Spinal cord (tissue), 10 donors: ENCODE measurements around the gene SSR3. TPM values are rescaled to one million over a fixed set of nuclear protein-coding genes. Genes with fewer than 3 reads are reported as not detected.
A peak's percentile ranks its signal among the peaks of the same experiment; 100 is the strongest.

Experiments
- DNase-seq, 6 donors: peaks; one replicate each; pipeline versions ENCODE4 v3.0.0 to v3.0.0-alpha.2; 2013 to 2015; ENCODE audit warnings: low spot score in 6 of 6, low read depth in 4 of 6
- H3K27ac ChIP-seq: one replicate; pipeline ENCODE4 v1.5.1; 2013; ENCODE audit warnings: low read depth, low read length, control low read depth
- H3K27me3 ChIP-seq: one replicate; pipeline ENCODE4 v1.6.1; 2013; ENCODE audit warnings: low read length; ENCODE audit not compliant: control insufficient read depth, insufficient read depth
- H3K36me3 ChIP-seq: one replicate; pipeline ENCODE4 v1.6.1; 2013; ENCODE audit warnings: low read length; ENCODE audit not compliant: control insufficient read depth, insufficient read depth
- H3K4me1 ChIP-seq: one replicate; pipeline ENCODE4 v1.6.1; 2013; ENCODE audit warnings: low read length; ENCODE audit not compliant: control insufficient read depth, insufficient read depth
- H3K4me3 ChIP-seq: one replicate; pipeline ENCODE4 v1.5.1; 2013; ENCODE audit warnings: low read depth, low read length, control low read depth
- H3K9me3 ChIP-seq: one replicate; pipeline ENCODE4 v1.6.1; 2013; ENCODE audit warnings: low read length; ENCODE audit not compliant: control insufficient read depth, insufficient read depth
- WGBS: methylation state at CpG from one replicate; pipeline ENCODE4 v1.1.5; 2013; ENCODE audit warnings: missing lambda C conversion rate; ENCODE audit not compliant: insufficient coverage; 5-methylcytosine and 5-hydroxymethylcytosine counted together
- polyA plus RNA-seq, 2 donors: library from polyadenylated mRNA; unstranded; fragments of 120-200 nt; gene quantifications; one replicate each; pipeline ENCODE4 v1.2.1, GENCODE V29; 2013; ENCODE audit not compliant: insufficient read length in 2 of 2
- total RNA-seq, 2 donors: library from RNA; depleted of rRNA in 1 of 2; stranded (reverse); fragments of 120-200 nt in 1 of 2; fragments of >200 nt in 1 of 2; gene quantifications; one replicate each; pipeline versions ENCODE4 v1.2.3 to v1.2.4, GENCODE V29; 2013 to 2014
- donor health status: healthy.

SSR3 gene
- total and polyA plus RNA-seq, 4 donors, result 77.8 to 129 (median 97.0) TPM

DNA sequence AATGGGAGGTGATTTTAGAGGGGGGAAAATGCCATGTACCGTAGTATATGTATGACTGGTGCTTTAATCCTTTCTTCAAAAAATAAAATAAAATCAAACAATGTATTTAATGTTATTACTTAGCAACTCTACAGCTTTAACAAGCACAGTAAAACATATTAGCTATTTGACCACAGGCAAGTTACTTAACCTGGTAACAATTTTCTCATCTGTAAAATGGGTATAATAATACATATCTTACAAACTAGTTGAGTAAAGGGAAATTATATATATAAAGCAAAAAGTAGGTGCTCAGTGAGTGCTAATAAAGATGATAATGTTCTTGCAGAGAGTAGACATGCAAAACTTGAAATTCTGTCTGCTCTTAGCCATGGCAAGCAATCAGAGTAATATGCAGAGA is 27.9 kb downstream of the SSR3 start:
- H3K4me1 ChIP-seq, result no peaks in the 10 kb centered on the region
- H3K27ac ChIP-seq, result no peak overlapping the region
- no peaks in the 10 kb centered on the region for H3K27me3 ChIP-seq
- no peak for DNase-seq
- no CpG with 5 or more reads among the region's 1 CpG for WGBS
- no peaks in the 10 kb centered on the region for H3K36me3 ChIP-seq
- no peaks in the 10 kb centered on the region for H3K9me3 ChIP-seq
- no peak overlapping the region for H3K4me3 ChIP-seq

DNA sequence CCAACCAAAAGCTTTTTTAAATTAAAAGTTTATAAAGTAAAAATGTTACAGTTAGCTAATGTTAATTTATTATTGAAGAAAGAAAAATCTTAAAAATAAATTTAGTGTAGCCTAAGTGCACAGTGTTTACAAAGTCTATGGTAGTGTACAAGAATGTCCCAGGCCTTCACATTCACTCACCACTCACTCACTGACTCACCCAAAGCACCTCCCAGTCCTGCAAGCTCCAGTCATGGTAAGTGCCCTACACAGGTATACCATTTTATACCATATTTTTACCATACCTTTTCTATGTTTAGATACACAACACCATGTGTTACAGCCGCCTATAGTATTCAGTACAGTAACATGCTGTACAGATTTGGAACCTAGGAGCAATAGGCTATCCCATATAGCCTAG is 29.1 kb downstream of the SSR3 start:
- WGBS, result no CpG with 5 or more reads among the region's 1 CpG
- no peak overlapping the region for H3K4me3 ChIP-seq
- H3K36me3 ChIP-seq, result no peaks in the 10 kb centered on the region
- no peaks in the 10 kb centered on the region for H3K27me3 ChIP-seq
- DNase-seq, result no peak
- H3K27ac ChIP-seq, result no peak overlapping the region
- no peaks in the 10 kb centered on the region for H3K4me1 ChIP-seq
- H3K9me3 ChIP-seq, result no peaks in the 10 kb centered on the region

DNA sequence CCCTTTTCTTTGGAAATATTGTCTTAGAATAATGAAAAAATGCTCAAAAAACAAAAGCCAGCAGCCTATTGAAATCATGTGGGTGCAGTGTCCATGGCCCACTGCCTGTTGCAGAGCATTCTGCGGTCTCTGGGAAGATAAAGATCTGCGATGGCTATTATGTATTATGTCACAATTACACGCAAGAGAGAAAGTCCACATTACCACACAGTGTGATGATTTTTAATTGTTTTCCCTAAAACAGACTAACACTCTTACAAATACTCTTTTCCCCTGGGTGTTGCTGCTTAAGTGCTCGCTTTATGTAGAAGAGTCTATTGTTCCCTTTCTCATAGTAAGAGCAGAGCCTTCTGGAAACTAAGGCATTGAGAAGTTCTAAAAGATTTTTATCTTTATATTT is 32.2 kb downstream of the SSR3 start:
- H3K9me3 ChIP-seq, result no peaks in the 10 kb centered on the region
- peak in 1 of 6 donors; percentile 75 for DNase-seq
- H3K27me3 ChIP-seq, result no peaks in the 10 kb centered on the region
- no peaks in the 10 kb centered on the region for H3K4me1 ChIP-seq
- H3K27ac ChIP-seq, result no peak overlapping the region
- H3K4me3 ChIP-seq, result no peak overlapping the region
- H3K36me3 ChIP-seq, result no peaks in the 10 kb centered on the region
- no CpG with 5 or more reads among the region's 4 CpGs for WGBS

DNA sequence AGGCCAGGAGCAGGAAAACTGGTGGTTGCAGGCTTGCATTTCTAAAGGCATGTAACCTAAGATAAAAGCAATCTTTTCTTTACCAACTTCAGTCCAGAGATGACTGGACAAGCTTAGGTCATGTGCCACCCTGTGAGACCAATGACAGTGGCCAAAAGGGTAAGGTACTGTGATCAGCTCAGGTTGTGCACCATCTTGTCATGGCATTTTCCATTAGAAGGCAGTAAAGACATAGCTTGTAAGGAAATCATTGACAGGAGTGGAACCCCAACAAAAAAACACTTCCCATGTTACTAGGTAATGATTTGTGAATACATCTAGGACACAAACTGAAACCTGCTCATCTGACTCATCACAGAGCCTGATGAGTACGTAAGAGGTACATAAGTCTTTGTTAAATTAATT is 35.2 kb downstream of the SSR3 start:
- H3K36me3 ChIP-seq, result no peaks in the 10 kb centered on the region
- no peak for DNase-seq
- H3K27ac ChIP-seq, result no peak overlapping the region
- H3K4me3 ChIP-seq, result no peak overlapping the region
- H3K9me3 ChIP-seq, result no peaks in the 10 kb centered on the region
- no peaks in the 10 kb centered on the region for H3K4me1 ChIP-seq
- no CpG with 5 or more reads among the region's 1 CpG for WGBS
- no peaks in the 10 kb centered on the region for H3K27me3 ChIP-seq

DNA sequence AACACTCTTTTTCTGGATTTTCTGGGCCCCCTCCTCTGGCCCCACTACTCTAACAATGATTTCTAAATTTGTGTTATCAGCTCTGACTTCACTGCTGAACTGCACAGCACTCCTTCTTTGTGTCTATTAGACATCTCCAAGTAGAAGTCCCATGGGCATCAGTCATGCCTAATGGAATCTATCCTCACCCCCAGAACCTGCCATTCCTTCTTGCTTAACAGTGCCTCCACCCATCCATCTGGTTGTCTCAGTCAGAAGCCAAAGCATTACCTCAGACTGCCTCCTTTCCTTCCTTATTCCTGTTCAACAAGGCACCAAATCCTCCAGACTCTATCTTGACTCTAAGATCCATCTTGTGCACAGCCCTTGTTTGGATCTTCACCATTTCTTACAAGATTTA is 36.2 kb downstream of the SSR3 start:
- H3K4me1 ChIP-seq, result no peaks in the 10 kb centered on the region
- no peaks in the 10 kb centered on the region for H3K36me3 ChIP-seq
- no peaks in the 10 kb centered on the region for H3K27me3 ChIP-seq
- no peaks in the 10 kb centered on the region for H3K9me3 ChIP-seq
- peak in 1 of 6 donors; percentile 29 for DNase-seq
- no peak overlapping the region for H3K4me3 ChIP-seq
- no peak overlapping the region for H3K27ac ChIP-seq

DNA sequence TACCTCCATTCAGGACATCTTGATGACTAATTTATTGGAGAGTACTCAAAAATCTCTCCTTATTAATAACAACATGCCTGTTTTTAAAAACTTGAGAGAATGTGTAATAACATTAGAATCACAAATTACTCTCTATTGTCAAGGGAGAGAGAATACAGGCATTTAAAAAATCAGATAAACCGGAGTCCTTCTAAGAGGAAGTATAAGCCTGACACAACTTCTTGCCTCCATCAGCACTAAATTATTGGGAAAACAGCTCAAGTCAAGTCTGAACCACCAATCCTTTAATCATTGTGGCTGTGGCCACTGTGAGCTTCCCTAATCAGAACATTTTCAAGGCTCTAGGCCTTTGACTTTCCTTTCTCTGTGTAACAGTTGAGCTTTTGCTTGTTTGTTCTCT is 38.0 kb downstream of the SSR3 start:
- Histone ChIP-seq H3K4me3 (no peak overlapping the region), H3K4me1 (no peaks in the 10 kb centered on the region), H3K36me3 (no peaks in the 10 kb centered on the region), H3K9me3 (no peaks in the 10 kb centered on the region), H3K27ac (no peak overlapping the region), H3K27me3 (no peaks in the 10 kb centered on the region)
- no CpG with 5 or more reads among the region's 1 CpG for WGBS
- DNase-seq, result no peak

DNA sequence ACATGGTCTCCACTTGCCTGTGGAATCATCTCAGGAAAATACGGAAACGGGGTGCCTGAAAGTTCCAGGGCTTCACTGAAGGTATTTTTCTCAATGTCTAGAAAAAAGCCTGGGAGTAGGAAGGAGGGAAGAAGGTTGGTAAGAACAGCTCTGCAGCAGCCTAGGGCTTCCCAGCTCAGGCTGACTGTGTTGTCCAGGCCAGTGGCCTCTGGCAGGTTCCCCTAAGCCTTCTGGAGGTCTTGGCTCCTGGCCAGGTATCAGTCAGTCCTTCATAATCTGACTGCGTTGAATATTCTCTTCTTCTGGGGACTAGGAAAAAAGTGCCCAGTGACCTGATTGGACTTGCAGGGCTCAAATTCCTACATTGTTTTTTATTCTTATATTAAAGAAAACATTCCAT is 38.6 kb downstream of the SSR3 start:
- 100% methylated on average over 2 of the region's 3 CpGs for WGBS

DNA sequence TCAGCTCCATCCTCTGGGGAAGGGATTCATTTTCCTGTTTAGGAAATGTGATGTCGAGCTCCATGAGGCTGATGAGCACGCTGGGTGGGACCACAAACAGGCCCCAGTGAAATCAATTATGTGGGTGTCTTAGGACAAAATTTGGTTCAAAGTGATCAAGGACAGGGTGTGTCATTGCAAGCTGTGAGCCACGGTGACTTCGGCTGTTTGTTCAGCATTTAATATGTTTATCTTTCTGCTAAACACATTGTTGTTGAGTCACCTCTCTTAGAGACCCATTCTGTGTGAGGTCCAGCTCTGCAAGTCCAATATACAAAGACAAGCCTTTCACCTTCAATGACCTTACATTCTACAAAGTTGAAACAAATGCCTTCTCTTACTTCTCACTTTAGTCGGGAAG is 41.3 kb downstream of the SSR3 start:
- Histone ChIP-seq H3K9me3 (no peaks in the 10 kb centered on the region), H3K4me1 (no peaks in the 10 kb centered on the region), H3K36me3 (no peaks in the 10 kb centered on the region), H3K27me3 (no peaks in the 10 kb centered on the region), H3K27ac (no peak overlapping the region), H3K4me3 (no peak overlapping the region)
- DNase-seq, result no peak
- WGBS, result 65% methylated on average over 4 of the region's 5 CpGs

More for the DNA sequence above, 38.6 kb downstream of the SSR3 start:
- Histone ChIP-seq H3K9me3 (no peaks in the 10 kb centered on the region), H3K4me3 (no peak overlapping the region), H3K4me1 (no peaks in the 10 kb centered on the region), H3K27me3 (no peaks in the 10 kb centered on the region), H3K27ac (no peak overlapping the region), H3K36me3 (no peaks in the 10 kb centered on the region)
- DNase-seq, result no peak

DNA sequence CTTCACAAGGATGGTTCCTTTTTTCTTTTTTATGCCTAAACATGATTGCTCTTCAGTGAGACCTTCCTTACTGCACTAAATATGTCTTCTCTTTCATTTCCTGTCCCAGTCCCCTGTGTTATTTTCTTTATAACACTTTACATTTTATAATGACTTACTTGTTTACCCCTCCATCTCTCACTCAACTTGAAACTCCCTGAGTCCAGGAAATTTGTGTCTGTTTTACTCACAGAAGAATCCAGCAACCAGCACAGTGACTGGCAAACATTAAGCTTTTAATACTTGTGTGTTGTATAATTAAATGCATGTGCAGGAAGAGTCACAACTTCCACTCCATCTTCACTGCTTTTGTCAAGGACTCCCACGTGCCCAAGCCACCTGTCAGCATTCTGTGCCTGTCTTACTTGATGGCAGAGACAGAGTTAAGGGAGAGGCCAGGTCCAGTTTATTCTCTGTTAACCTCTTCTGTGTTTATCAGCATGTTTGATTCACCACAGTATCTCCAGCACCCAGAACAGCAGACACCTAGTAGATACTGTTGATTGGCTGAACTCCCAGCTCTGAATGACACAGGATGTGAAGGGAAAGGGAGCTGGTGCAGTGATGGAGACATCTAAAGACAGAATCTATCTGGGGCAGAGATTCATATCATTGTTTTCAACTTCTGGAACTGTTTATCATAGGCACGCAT is 42.8 kb downstream of the SSR3 start:
- Histone ChIP-seq H3K4me1 (no peaks in the 10 kb centered on the region), H3K4me3 (no peak overlapping the region), H3K9me3 (no peaks in the 10 kb centered on the region), H3K27me3 (no peaks in the 10 kb centered on the region), H3K36me3 (no peaks in the 10 kb centered on the region), H3K27ac (no peak overlapping the region)
- 20% methylated on average over 1 of the region's 2 CpGs for WGBS
- DNase-seq, result no peak
